Astrocyte of the spinal cord (primary cell): Measurements from ENCODE around the gene PGD.

Experiments used
- DNase-seq: peaks from one replicate; pipeline ENCODE4 v3.0.0; 2011; ENCODE audit warnings: low read depth, low spot score
- H3K4me3 ChIP-seq: 2 replicates; pipeline ENCODE4 v1.5.1; 2011; ENCODE audit warnings: low read depth, mild to moderate bottlenecking, low read length, moderate library complexity
- CTCF ChIP-seq: IDR thresholded peaks from 2 replicates; pipeline ENCODE4 v1.5.1; 2012; ENCODE audit warnings: low read depth, mild to moderate bottlenecking, low read length, inconsistent platforms
- in situ Hi-C: cut with HindIII; loops from 2 replicates; pipeline ENCODE4 v1.10.0; 2017; ENCODE audit warnings: low sequenced_read_pairs

Gene PGD

GRCh38 chr1:10428984-10429383, 30.1 kb downstream of the PGD start:
- in situ Hi-C loops = no loop called here
- H3K4me3 ChIP-seq = no peak overlapping the region

GRCh38 chr1:10429868-10430215, 31.0 kb downstream of the PGD start:
- DNase-seq = peak; percentile 14
- in situ Hi-C loops = no loop called here
- H3K4me3 ChIP-seq = peak overlapping the region; percentile 88
- TF ChIP-seq CTCF = no peak

More at GRCh38 chr1:10428984-10429383, 30.1 kb downstream of the PGD start:
- TF ChIP-seq CTCF = no peak
- DNase-seq = no peak

GRCh38 chr1:10430216-10431069, 31.6 kb downstream of the PGD start, which contains the start of gene CENPS:
Gene CENPS, plus strand, starts transcription at chr1:10430433. Its CDS starts 85 bp downstream, at chr1:10430518.
- in situ Hi-C loops = no loop called here
- peak within 1 kb of the TSS; percentile 88 for H3K4me3 ChIP-seq
- DNase-seq = peak; percentile 87
- peak; percentile 80 for TF ChIP-seq CTCF

- DNase-seq = no peak
- peak overlapping the region; percentile 88 for H3K4me3 ChIP-seq
- in situ Hi-C loops = no loop called here
- TF ChIP-seq CTCF = no peak
These were observed 32.3 kb downstream of the PGD start for GRCh38 chr1:10431070-10431730.

- DNase-seq = no peak
- in situ Hi-C loops = no loop called here
- H3K4me3 ChIP-seq = no peak overlapping the region
- TF ChIP-seq CTCF = no peak
These were observed 34.2 kb downstream of the PGD start for GRCh38 chr1:10432910-10433700.

GRCh38 chr1:10433790-10434189, 34.9 kb downstream of the PGD start:
- H3K4me3 ChIP-seq = no peak overlapping the region
- no peak for TF ChIP-seq CTCF
- in situ Hi-C loops = no loop called here
- no peak for DNase-seq
